Activated CD4-positive, alpha-beta T cell treated with anti-CD3 and anti-CD28 coated beads for 36 hours (primary cell): Measurements from ENCODE around the gene MED13L. TPM values are rescaled to one million over a fixed set of nuclear protein-coding genes. Genes with fewer than 3 reads are reported as not detected.
A peak's percentile ranks its signal among the peaks of the same experiment; 100 is the strongest.

Experiments
- ATAC-seq: fragments of 200-7000 bp; cut with Tn5 transposase; one replicate; pipeline ENCODE4 v1.10.0; 2021; ENCODE audit warnings: mild to moderate bottlenecking, moderate library complexity
- CTCF ChIA-PET: fragments of 350-600 bp; sonication (Branson Sonifier 250); formaldehyde crosslinking; loops from one replicate; lab custom pipeline; 2021; ENCODE audit warnings: antibody characterized with exemption; lab: Charles Lee
- POLR2A ChIA-PET: fragments of 350-600 bp; sonication (Branson Sonifier 250); formaldehyde crosslinking; loops from one replicate; lab custom pipeline; 2021; ENCODE audit warnings: antibody characterized with exemption, inconsistent platforms; lab: Charles Lee
- DNase-seq: peaks from one replicate; pipeline ENCODE4 v3.0.0-alpha.2; 2020
- H3K27ac Mint-ChIP-seq: one replicate; pipeline ENCODE4 v1.8.0; 2021; ENCODE audit warnings: mixed read lengths
- H3K27me3 Mint-ChIP-seq: one replicate; pipeline ENCODE4 v1.8.0; 2021; ENCODE audit warnings: mixed read lengths
- H3K36me3 Mint-ChIP-seq: one replicate; pipeline ENCODE4 v1.8.0; 2021; ENCODE audit warnings: low read depth, mixed read lengths
- H3K4me1 Mint-ChIP-seq: one replicate; pipeline ENCODE4 v1.8.0; 2021; ENCODE audit warnings: mixed read lengths
- H3K4me3 Mint-ChIP-seq: one replicate; pipeline ENCODE4 v1.8.0; 2021; ENCODE audit warnings: mild to moderate bottlenecking, moderate library complexity, mixed read lengths
- H3K9me3 Mint-ChIP-seq: one replicate; pipeline ENCODE4 v1.8.0; 2021; ENCODE audit warnings: low read depth, mixed read lengths
- intact Hi-C, 2 experiments: fragments of 100-400 bp; cut with DNase I in 1 of 2; cut with micrococcal nuclease in 1 of 2; formaldehyde crosslinking; loops; one replicate each; pipeline versions ENCODE4 v1.14.2 to v1.15.1; 2022 to 2024; cut with DNase I, micrococcal nuclease
- total RNA-seq, 2 experiments: library from RNA; stranded (reverse); gene quantifications; one replicate each; pipeline ENCODE4 v1.2.3, GENCODE V29; 2021

Gene MED13L
- total RNA-seq, 2 experiments from 2014 or later = 38.5 to 41.9 TPM

- no peak for ATAC-seq
These were observed 303.3 kb downstream of the MED13L start for GRCh38 chr12:115973968-115974724.

GRCh38 chr12:115973066-115973465 is 304.4 kb downstream of the MED13L start:
- Mint-ChIP-seq H3K27ac (peak overlapping the region; percentile 4), H3K4me1 (no peaks in the 10 kb centered on the region), H3K9me3 (no peaks in the 10 kb centered on the region), H3K36me3 (peaks cover 26% of the 10 kb centered on the region), H3K27me3 (no peaks in the 10 kb centered on the region), H3K4me3 (no peak overlapping the region)
- DNase-seq (no peak), ATAC-seq (no peak)
- ChIA-PET CTCF (interaction anchor here (0.7 kb wide), 1 partner anchor 25 kb away, joined by 3 read pairs; no protein-coding TSS in a partner anchor), POLR2A (no interaction called here)
- intact Hi-C loops = no loop called here

More at GRCh38 chr12:115973968-115974724, 303.3 kb downstream of the MED13L start:
- no peaks in the 10 kb centered on the region for H3K27me3 Mint-ChIP-seq
- ChIA-PET CTCF (interaction anchor here (0.8 to 1.0 kb wide), 3 partner anchors 16 to 25 kb away, joined by 3 read pairs; no protein-coding TSS in a partner anchor), POLR2A (no interaction called here)
- H3K36me3 Mint-ChIP-seq = peaks cover 20% of the 10 kb centered on the region
- H3K27ac Mint-ChIP-seq = no peak overlapping the region
- no peaks in the 10 kb centered on the region for H3K9me3 Mint-ChIP-seq
- H3K4me3 Mint-ChIP-seq = no peak overlapping the region
- no peak for DNase-seq
- intact Hi-C loops = no loop called here
- H3K4me1 Mint-ChIP-seq = no peaks in the 10 kb centered on the region

GRCh38 chr12:115972241-115972640 is 305.3 kb downstream of the MED13L start:
- Mint-ChIP-seq H3K36me3 (peaks cover 32% of the 10 kb centered on the region), H3K4me3 (no peak overlapping the region), H3K4me1 (no peaks in the 10 kb centered on the region), H3K27ac (no peak overlapping the region), H3K9me3 (no peaks in the 10 kb centered on the region), H3K27me3 (no peaks in the 10 kb centered on the region)
- intact Hi-C loops = no loop called here
- ATAC-seq (no peak), DNase-seq (no peak)
- ChIA-PET POLR2A (no interaction called here), CTCF (no interaction called here)

- Mint-ChIP-seq H3K4me1 (peaks cover 8% of the 10 kb centered on the region), H3K36me3 (peaks cover 52% of the 10 kb centered on the region), H3K9me3 (no peaks in the 10 kb centered on the region), H3K27ac (no peak overlapping the region), H3K27me3 (no peaks in the 10 kb centered on the region), H3K4me3 (no peak overlapping the region)
- POLR2A ChIA-PET = no interaction called here
- ATAC-seq (no peak), DNase-seq (no peak)
- CTCF ChIA-PET = interaction anchor here (1.1 to 1.2 kb wide), 2 partner anchors 30 to 632 kb away, joined by 3 to 4 read pairs; no protein-coding TSS in a partner anchor
- intact Hi-C loops = no loop called here
These were observed 309.3 kb downstream of the MED13L start for GRCh38 chr12:115968211-115968610.

GRCh38 chr12:115966376-115966775 is 311.1 kb downstream of the MED13L start:
- no peaks in the 10 kb centered on the region for H3K9me3 Mint-ChIP-seq
- H3K36me3 Mint-ChIP-seq = peaks cover 48% of the 10 kb centered on the region
- peaks cover 8% of the 10 kb centered on the region for H3K4me1 Mint-ChIP-seq
- no peaks in the 10 kb centered on the region for H3K27me3 Mint-ChIP-seq
- DNase-seq (no peak), ATAC-seq (no peak)
- CTCF ChIA-PET = no interaction called here
- intact Hi-C loops = no loop called here
- POLR2A ChIA-PET = no interaction called here
- H3K27ac Mint-ChIP-seq = peak overlapping the region; percentile 51
- no peak overlapping the region for H3K4me3 Mint-ChIP-seq

GRCh38 chr12:115964626-115965025 is 312.9 kb downstream of the MED13L start:
- Mint-ChIP-seq H3K4me1 (peaks cover 8% of the 10 kb centered on the region), H3K9me3 (no peaks in the 10 kb centered on the region), H3K27ac (peak overlapping the region; percentile 37), H3K27me3 (no peaks in the 10 kb centered on the region), H3K36me3 (peaks cover 50% of the 10 kb centered on the region), H3K4me3 (no peak overlapping the region)
- peak; percentile 51 for ATAC-seq
- ChIA-PET CTCF (no interaction called here), POLR2A (no interaction called here)
- intact Hi-C loops = no loop called here
- peak; percentile 12 for DNase-seq

- peaks cover 8% of the 10 kb centered on the region for H3K4me1 Mint-ChIP-seq
- no peak for DNase-seq
- intact Hi-C loops = no loop called here
- peak; percentile 39 for ATAC-seq
- H3K9me3 Mint-ChIP-seq = no peaks in the 10 kb centered on the region
- CTCF ChIA-PET = no interaction called here
- H3K4me3 Mint-ChIP-seq = no peak overlapping the region
- H3K27ac Mint-ChIP-seq = peak overlapping the region; percentile 37
- peaks cover 47% of the 10 kb centered on the region for H3K36me3 Mint-ChIP-seq
- POLR2A ChIA-PET = no interaction called here
- no peaks in the 10 kb centered on the region for H3K27me3 Mint-ChIP-seq
These were observed 313.3 kb downstream of the MED13L start for GRCh38 chr12:115964214-115964613.

- ATAC-seq (no peak), DNase-seq (no peak)
- peaks cover 34% of the 10 kb centered on the region for H3K36me3 Mint-ChIP-seq
- ChIA-PET CTCF (no interaction called here), POLR2A (no interaction called here)
- no peaks in the 10 kb centered on the region for H3K27me3 Mint-ChIP-seq
- H3K9me3 Mint-ChIP-seq = no peaks in the 10 kb centered on the region
- peaks cover 8% of the 10 kb centered on the region for H3K4me1 Mint-ChIP-seq
- no peak overlapping the region for H3K27ac Mint-ChIP-seq
- no peak overlapping the region for H3K4me3 Mint-ChIP-seq
- intact Hi-C loops = no loop called here
These were observed 315.3 kb downstream of the MED13L start for GRCh38 chr12:115962216-115962615.

GRCh38 chr12:115960868-115961802 is 316.4 kb downstream of the MED13L start:
- peak; percentile 19 for DNase-seq
- H3K9me3 Mint-ChIP-seq = no peaks in the 10 kb centered on the region
- peaks cover 30% of the 10 kb centered on the region for H3K36me3 Mint-ChIP-seq
- H3K4me1 Mint-ChIP-seq = peaks cover 8% of the 10 kb centered on the region
- ChIA-PET POLR2A (no interaction called here), CTCF (interaction anchor here (0.6 kb wide), 1 partner anchor 179 kb away, joined by 3 read pairs; no protein-coding TSS in a partner anchor)
- H3K27me3 Mint-ChIP-seq = no peaks in the 10 kb centered on the region
- H3K4me3 Mint-ChIP-seq = no peak overlapping the region
- ATAC-seq = peak; percentile 55
- H3K27ac Mint-ChIP-seq = no peak overlapping the region
- intact Hi-C loops = no loop called here

GRCh38 chr12:115957686-115958290 is 319.7 kb downstream of the MED13L start:
- H3K27me3 Mint-ChIP-seq = no peaks in the 10 kb centered on the region
- intact Hi-C loops = loop anchor here in 1 of 2 experiments (2.0 kb wide), 1 partner anchor 21 kb away; no protein-coding TSS in a partner anchor
- H3K27ac Mint-ChIP-seq = no peak overlapping the region
- no peaks in the 10 kb centered on the region for H3K9me3 Mint-ChIP-seq
- POLR2A ChIA-PET = interaction anchor here (0.6 kb wide), 1 partner anchor 601 kb away, joined by 3 read pairs; the partner anchor contains the start of gene MAP1LC3B2
- H3K4me1 Mint-ChIP-seq = no peaks in the 10 kb centered on the region
- ATAC-seq (no peak), DNase-seq (no peak)
- peaks cover 10% of the 10 kb centered on the region for H3K36me3 Mint-ChIP-seq
- H3K4me3 Mint-ChIP-seq = no peak overlapping the region
- CTCF ChIA-PET = interaction anchor here (0.6 to 1.7 kb wide), 5 partner anchors 11 to 1975 kb away, joined by 3 to 6 read pairs (median 3); no protein-coding TSS in a partner anchor

GRCh38 chr12:115956659-115957058 is 320.8 kb downstream of the MED13L start:
- intact Hi-C loops = no loop called here
- ChIA-PET POLR2A (no interaction called here), CTCF (interaction anchor here (1.1 kb wide), 1 partner anchor 39 kb away, joined by 3 read pairs; no protein-coding TSS in a partner anchor)
- DNase-seq = no peak
- Mint-ChIP-seq H3K36me3 (peaks cover 7% of the 10 kb centered on the region), H3K27me3 (no peaks in the 10 kb centered on the region), H3K9me3 (no peaks in the 10 kb centered on the region), H3K27ac (no peak overlapping the region), H3K4me1 (no peaks in the 10 kb centered on the region), H3K4me3 (no peak overlapping the region)
- no peak for ATAC-seq
